ENCODE data around the gene AREG. TPM values are rescaled to one million over a fixed set of nuclear protein-coding genes. Genes with fewer than 3 reads are reported as not detected.

Gene AREG
- 35.4 and 36.3 TPM in 2 replicates for total RNA-seq

GRCh38 chr4:74444891-74445642, at the start of gene AREG:
Gene AREG, plus strand, starts transcription at chr4:74445136. Its CDS starts 210 bp downstream, at chr4:74445346.

Other genes with a start within 250 kb of the AREG start
- not detected in 2 replicates for gene EPGN, start 136.7 kb upstream of the AREG start, total RNA-seq
- 2.0 and 3.7 TPM in 2 replicates for gene EREG, start 80.0 kb upstream of the AREG start, total RNA-seq

All from mesangial cell (primary cell).